Measurements from ENCODE around the gene DDAH1.
"Not testable (repeated sequence)": the region's sequence is repeated elsewhere in the genome, so short reads cannot be mapped to it uniquely, and the experiment has no call there.

The DDAH1 gene

GRCh38 chr1:85475055-85475454 lies 10.1 kb upstream of the DDAH1 start:
- Histone ChIP-seq H3K36me3 (ENCODE audit: low read length) (no peaks in the 10 kb centered on the region), H2AFZ (ENCODE audit: low read depth, low read length, severe bottlenecking) (no peak overlapping the region), H3F3A (ENCODE audit: insufficient read depth) (no peaks in the 10 kb centered on the region), H3K4me2 (ENCODE audit: low read depth, low read length, poor library complexity, severe bottlenecking) (no peak overlapping the region), H3K27me3 (ENCODE audit: low read length) (no peaks in the 10 kb centered on the region), H3K4me3 (ENCODE audit: insufficient read depth, low read length, poor library complexity, severe bottlenecking) (no peak overlapping the region), H3K9me3 (ENCODE audit: insufficient read depth, low read length) (no peaks in the 10 kb centered on the region), H3K9me2 (replicated peaks; ENCODE audit: insufficient read depth, low read length) (no peaks in the 10 kb centered on the region), H3K79me2 (ENCODE audit: insufficient read depth, low read length) (no peaks in the 10 kb centered on the region), H3K9ac (ENCODE audit: low read length) (no peak overlapping the region), H4K20me1 (ENCODE audit: low read depth, low read length) (no peaks in the 10 kb centered on the region), H3K27ac (ENCODE audit: low read depth, low read length) (no peak overlapping the region)
- no peak for TF ChIP-seq EZH2phosphoT487 (conservative IDR thresholded peaks at IDR 0.05; ENCODE audit: low read length)
- no peak for TF ChIP-seq CTCF (IDR thresholded peaks at IDR 0.05; ENCODE audit: insufficient read depth, low read length, poor library complexity, severe bottlenecking)

- H3F3A ChIP-seq (ENCODE audit: insufficient read depth), result no peaks in the 10 kb centered on the region
- no peaks in the 10 kb centered on the region for H3K9me3 ChIP-seq (ENCODE audit: insufficient read depth, low read length)
- TF ChIP-seq CTCF (IDR thresholded peaks at IDR 0.05; ENCODE audit: insufficient read depth, low read length, poor library complexity, severe bottlenecking) (no peak), EZH2phosphoT487 (conservative IDR thresholded peaks at IDR 0.05; ENCODE audit: low read length) (no peak)
Measured at GRCh38 chr1:85473390-85473789, 8.4 kb upstream of the DDAH1 start.

DNA sequence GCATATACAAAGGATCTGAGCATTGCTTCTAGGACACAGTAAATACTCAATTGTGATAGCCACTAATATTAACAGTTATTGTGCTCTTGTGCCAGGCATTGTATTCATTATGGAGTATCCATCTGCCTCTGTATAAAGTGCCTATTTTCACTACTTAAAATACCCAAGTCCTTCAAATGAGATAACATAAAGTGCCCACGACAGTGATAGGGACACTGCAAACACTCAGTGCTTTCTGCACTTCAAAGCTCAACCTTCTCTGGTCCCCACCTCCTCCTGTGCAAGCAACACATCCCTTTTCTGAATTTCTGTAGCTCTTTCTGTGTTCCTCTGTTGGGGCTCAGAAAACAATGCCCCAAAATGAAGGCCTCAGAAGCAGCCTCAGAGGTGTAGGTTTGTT lies 6.6 kb upstream of the DDAH1 start:
- TF ChIP-seq EZH2phosphoT487 (conservative IDR thresholded peaks at IDR 0.05; ENCODE audit: low read length), result no peak
- TF ChIP-seq CTCF (IDR thresholded peaks at IDR 0.05; ENCODE audit: insufficient read depth, low read length, poor library complexity, severe bottlenecking), result no peak
- Histone ChIP-seq H3K36me3 (ENCODE audit: low read length) (no peaks in the 10 kb centered on the region), H2AFZ (ENCODE audit: low read depth, low read length, severe bottlenecking) (no peak overlapping the region), H3K79me2 (ENCODE audit: insufficient read depth, low read length) (no peaks in the 10 kb centered on the region), H3K9ac (ENCODE audit: low read length) (no peak overlapping the region), H3K27ac (ENCODE audit: low read depth, low read length) (no peak overlapping the region), H3K4me2 (ENCODE audit: low read depth, low read length, poor library complexity, severe bottlenecking) (no peak overlapping the region), H3F3A (ENCODE audit: insufficient read depth) (no peaks in the 10 kb centered on the region), H3K4me3 (ENCODE audit: insufficient read depth, low read length, poor library complexity, severe bottlenecking) (no peak overlapping the region), H4K20me1 (ENCODE audit: low read depth, low read length) (no peaks in the 10 kb centered on the region), H3K9me3 (ENCODE audit: insufficient read depth, low read length) (no peaks in the 10 kb centered on the region), H3K27me3 (ENCODE audit: low read length) (no peaks in the 10 kb centered on the region), H3K9me2 (replicated peaks; ENCODE audit: insufficient read depth, low read length) (no peaks in the 10 kb centered on the region)

More at GRCh38 chr1:85473390-85473789, 8.4 kb upstream of the DDAH1 start:
- Histone ChIP-seq H3K27me3 (ENCODE audit: low read length) (no peaks in the 10 kb centered on the region), H3K79me2 (ENCODE audit: insufficient read depth, low read length) (no peaks in the 10 kb centered on the region), H3K36me3 (ENCODE audit: low read length) (no peaks in the 10 kb centered on the region), H3K27ac (ENCODE audit: low read depth, low read length) (no peak overlapping the region), H4K20me1 (ENCODE audit: low read depth, low read length) (no peaks in the 10 kb centered on the region), H3K4me3 (ENCODE audit: insufficient read depth, low read length, poor library complexity, severe bottlenecking) (no peak overlapping the region), H3K4me2 (ENCODE audit: low read depth, low read length, poor library complexity, severe bottlenecking) (no peak overlapping the region), H3K9me2 (replicated peaks; ENCODE audit: insufficient read depth, low read length) (no peaks in the 10 kb centered on the region), H3K9ac (ENCODE audit: low read length) (no peak overlapping the region), H2AFZ (ENCODE audit: low read depth, low read length, severe bottlenecking) (no peak overlapping the region)

DNA sequence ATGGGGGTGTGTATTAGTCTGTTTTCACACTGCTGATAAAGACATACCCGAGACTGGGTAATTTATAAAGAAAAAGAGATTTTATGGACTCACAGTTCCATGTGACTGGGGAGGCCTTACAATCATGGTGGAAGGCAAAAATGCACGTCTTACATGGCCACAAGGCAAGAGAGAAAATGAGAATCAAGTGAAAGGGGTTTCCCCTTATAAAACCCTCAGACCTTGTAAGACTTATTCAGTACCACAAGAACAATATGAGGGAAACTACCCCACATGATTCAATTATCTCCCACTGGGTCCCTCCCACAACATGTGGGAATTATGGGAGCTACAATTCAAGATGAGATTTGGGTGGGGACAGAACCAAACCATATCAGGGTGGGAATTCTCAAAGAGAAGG lies 5.2 kb upstream of the DDAH1 start:
- not testable (repeated sequence) for H3K27me3 ChIP-seq (ENCODE audit: low read length); H3K4me3 ChIP-seq (ENCODE audit: insufficient read depth, low read length, poor library complexity, severe bottlenecking); H3F3A ChIP-seq (ENCODE audit: insufficient read depth); H3K9ac ChIP-seq (ENCODE audit: low read length); H3K36me3 ChIP-seq (ENCODE audit: low read length); H3K79me2 ChIP-seq (ENCODE audit: insufficient read depth, low read length); H4K20me1 ChIP-seq (ENCODE audit: low read depth, low read length); H2AFZ ChIP-seq (ENCODE audit: low read depth, low read length, severe bottlenecking); H3K9me3 ChIP-seq (ENCODE audit: insufficient read depth, low read length); H3K4me2 ChIP-seq (ENCODE audit: low read depth, low read length, poor library complexity, severe bottlenecking); H3K9me2 ChIP-seq (replicated peaks; ENCODE audit: insufficient read depth, low read length); H3K27ac ChIP-seq (ENCODE audit: low read depth, low read length)

Data from SU-DHL-6 (cell line).